Caco-2 (cell line): Measurements from ENCODE around the gene LRRC28. TPM values are rescaled to one million over a fixed set of nuclear protein-coding genes. Genes with fewer than 3 reads are reported as not detected.

Experiments
- BruUV-seq: library from RNA; stranded (reverse); fragments of 400-500 nt; replicated peaks from 2 replicates; lab custom pipeline; 2021; lab: Mats Ljungman, UMichigan
- CTCF ChIA-PET: fragments of 300-600 bp; sonication (Branson Sonifier 250); formaldehyde crosslinking; loops from one replicate; lab custom pipeline; 2022; ENCODE audit warnings: antibody characterized with exemption; lab: Charles Lee
- POLR2A ChIA-PET: fragments of 300-600 bp; sonication (Branson Sonifier 250); formaldehyde crosslinking; loops from one replicate; lab custom pipeline; 2022; ENCODE audit warnings: antibody characterized with exemption; lab: Charles Lee
- DNase-seq, 2 experiments: peaks; one replicate each; pipeline versions ENCODE4 v3.0.0 to v3.0.0-alpha.2; 2020 to 2022
- H3K27me3 ChIP-seq: replicated peaks from 2 replicates; pipeline ENCODE4 v1.6.0; 2011; ENCODE audit warnings: low read length; ENCODE audit not compliant: control insufficient read depth, insufficient read depth
- H3K36me3 ChIP-seq: 2 replicates; pipeline ENCODE4 v1.5.1; 2011; ENCODE audit warnings: low read length; ENCODE audit not compliant: control insufficient read depth, insufficient read depth
- H3K4me1 ChIP-seq: fragments of 250-450 bp; sonication (Bioruptor Pico); 2 replicates; pipeline ENCODE4 v1.5.1; 2020; ENCODE audit warnings: mild to moderate bottlenecking
- H3K4me3 ChIP-seq: 2 replicates; pipeline ENCODE4 v1.5.1; 2011; ENCODE audit warnings: low read depth, mild to moderate bottlenecking, control low read depth, low read length
- H3K9me3 ChIP-seq: fragments of 250-450 bp; sonication (Bioruptor Pico); 2 replicates; pipeline ENCODE4 v1.5.1; 2020; ENCODE audit warnings: mild to moderate bottlenecking, moderate library complexity
- H3K27ac Mint-ChIP-seq: one replicate; pipeline ENCODE4 v1.8.0; 2022; ENCODE audit warnings: mixed read lengths; ENCODE audit not compliant: unreplicated experiment
- H3K27me3 Mint-ChIP-seq: one replicate; pipeline ENCODE4 v1.8.0; 2022; ENCODE audit warnings: mixed read lengths; ENCODE audit not compliant: insufficient read depth, unreplicated experiment
- H3K36me3 Mint-ChIP-seq: one replicate; pipeline ENCODE4 v1.8.0; 2022; ENCODE audit warnings: mild to moderate bottlenecking, mixed read lengths; ENCODE audit not compliant: insufficient read depth, unreplicated experiment
- H3K4me1 Mint-ChIP-seq: one replicate; pipeline ENCODE4 v1.8.0; 2022; ENCODE audit warnings: low read depth, mixed read lengths; ENCODE audit not compliant: unreplicated experiment
- H3K4me3 Mint-ChIP-seq: one replicate; pipeline ENCODE4 v1.8.0; 2022; ENCODE audit warnings: mild to moderate bottlenecking, moderate library complexity, mixed read lengths; ENCODE audit not compliant: unreplicated experiment
- H3K9me3 Mint-ChIP-seq: one replicate; pipeline ENCODE4 v1.8.0; 2022; ENCODE audit warnings: mixed read lengths; ENCODE audit not compliant: unreplicated experiment
- intact Hi-C: fragments of 100-400 bp; cut with micrococcal nuclease; formaldehyde crosslinking; loops from one replicate; pipeline ENCODE4 v1.10.0; 2022; ENCODE audit not compliant: unreplicated experiment
- total RNA-seq: library from RNA; stranded (reverse); gene quantifications from 2 replicates; pipeline ENCODE4 v1.2.3, GENCODE V29; 2022
- TF ChIP-seq, protein P1 (sequence below), 2 experiments: fragments of 200-600 bp in 1 of 2; IDR thresholded peaks; 1 replicate in 1 of 2; 2 replicates in 1 of 2; pipeline versions ENCODE4 v1.5.1 to v1.8.0; 2011 to 2022; ENCODE audit warnings: antibody characterized with exemption in 1 of 2, control low read depth in 1 of 2, inconsistent platforms in 1 of 2, low read depth in 1 of 2, low read length in 1 of 2, mild to moderate bottlenecking in 1 of 2, moderate library complexity in 1 of 2; ENCODE audit not compliant: insufficient read depth in 1 of 2, severe bottlenecking in 1 of 2, unreplicated experiment in 1 of 2

The LRRC28 gene
- total RNA-seq, 1 experiment from 2014 or later = 17.8 TPM

DNA sequence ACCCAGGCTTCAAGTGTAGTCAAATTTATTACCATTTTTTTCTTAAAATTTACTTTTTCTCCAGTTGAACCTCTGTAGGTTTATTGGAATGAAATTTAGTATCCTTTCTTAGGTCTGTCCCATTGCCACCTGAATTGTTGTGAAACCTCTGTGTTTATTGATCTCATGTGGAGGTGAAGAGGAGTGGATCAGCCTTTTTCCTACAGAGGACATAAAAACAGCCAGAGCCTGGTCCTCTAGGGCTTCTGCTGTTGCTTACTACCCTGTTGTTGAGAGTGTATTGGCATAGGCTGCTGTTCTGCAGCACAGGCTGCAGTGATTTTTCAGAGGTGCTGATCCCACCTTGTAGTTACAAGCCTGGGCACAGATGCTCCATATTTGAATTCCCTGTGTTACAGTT is 44.6 kb downstream of the LRRC28 start:
- Mint-ChIP-seq H3K27me3 (no peaks in the 10 kb centered on the region), H3K9me3 (peaks cover 17% of the 10 kb centered on the region), H3K4me1 (no peaks in the 10 kb centered on the region), H3K36me3 (no peaks in the 10 kb centered on the region), H3K27ac (no peak overlapping the region), H3K4me3 (no peak overlapping the region)
- intact Hi-C loops = no loop called here
- CTCF ChIA-PET = no interaction called here
- no peaks in the 10 kb centered on the region for H3K27me3 ChIP-seq
- POLR2A ChIA-PET = no interaction called here
- BruUV-seq = no TSS peak
- TF ChIP-seq, protein P1, sequence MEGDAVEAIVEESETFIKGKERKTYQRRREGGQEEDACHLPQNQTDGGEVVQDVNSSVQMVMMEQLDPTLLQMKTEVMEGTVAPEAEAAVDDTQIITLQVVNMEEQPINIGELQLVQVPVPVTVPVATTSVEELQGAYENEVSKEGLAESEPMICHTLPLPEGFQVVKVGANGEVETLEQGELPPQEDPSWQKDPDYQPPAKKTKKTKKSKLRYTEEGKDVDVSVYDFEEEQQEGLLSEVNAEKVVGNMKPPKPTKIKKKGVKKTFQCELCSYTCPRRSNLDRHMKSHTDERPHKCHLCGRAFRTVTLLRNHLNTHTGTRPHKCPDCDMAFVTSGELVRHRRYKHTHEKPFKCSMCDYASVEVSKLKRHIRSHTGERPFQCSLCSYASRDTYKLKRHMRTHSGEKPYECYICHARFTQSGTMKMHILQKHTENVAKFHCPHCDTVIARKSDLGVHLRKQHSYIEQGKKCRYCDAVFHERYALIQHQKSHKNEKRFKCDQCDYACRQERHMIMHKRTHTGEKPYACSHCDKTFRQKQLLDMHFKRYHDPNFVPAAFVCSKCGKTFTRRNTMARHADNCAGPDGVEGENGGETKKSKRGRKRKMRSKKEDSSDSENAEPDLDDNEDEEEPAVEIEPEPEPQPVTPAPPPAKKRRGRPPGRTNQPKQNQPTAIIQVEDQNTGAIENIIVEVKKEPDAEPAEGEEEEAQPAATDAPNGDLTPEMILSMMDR (IDR thresholded peaks at IDR 0.05; ENCODE audit: insufficient read depth in 1 of 2, low read depth in 1 of 2, low read length in 1 of 2, severe bottlenecking in 1 of 2, unreplicated experiment in 1 of 2) = no peak
- no peaks in the 10 kb centered on the region for H3K9me3 ChIP-seq
- no peak for DNase-seq
- H3K4me1 ChIP-seq = no peaks in the 10 kb centered on the region
- no peak overlapping the region for H3K4me3 ChIP-seq
- no peaks in the 10 kb centered on the region; the same call in 1 of the 2 replicates for H3K36me3 ChIP-seq

DNA sequence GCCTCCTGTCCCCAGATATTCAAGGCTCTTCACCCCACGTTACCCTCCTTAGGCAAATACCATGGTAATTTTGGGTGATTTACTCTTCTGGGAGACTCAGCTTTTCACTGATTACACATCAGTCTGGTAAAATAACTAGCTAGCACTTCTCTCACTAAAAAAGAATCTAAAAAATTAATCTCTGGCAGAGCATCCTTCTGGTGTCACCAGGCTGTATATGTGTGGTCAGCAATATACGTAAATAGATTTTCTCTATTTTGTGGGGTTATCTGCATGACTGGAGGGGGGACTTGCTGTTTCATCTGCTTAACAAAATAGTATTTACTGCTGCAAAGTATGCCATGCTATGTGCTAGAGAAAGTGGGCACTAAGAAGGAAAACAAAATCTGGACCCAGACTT is 45.1 kb downstream of the LRRC28 start:
- no peaks in the 10 kb centered on the region for H3K4me1 ChIP-seq
- DNase-seq = no peak
- no peaks in the 10 kb centered on the region for H3K27me3 Mint-ChIP-seq
- no peaks in the 10 kb centered on the region for H3K27me3 ChIP-seq
- H3K4me3 ChIP-seq = no peak overlapping the region
- no TSS peak for BruUV-seq
- intact Hi-C loops = no loop called here
- TF ChIP-seq, protein P1 (IDR thresholded peaks at IDR 0.05; ENCODE audit: insufficient read depth in 1 of 2, low read depth in 1 of 2, low read length in 1 of 2, severe bottlenecking in 1 of 2, unreplicated experiment in 1 of 2) = no peak
- POLR2A ChIA-PET = no interaction called here
- H3K9me3 Mint-ChIP-seq = peaks cover 17% of the 10 kb centered on the region
- H3K4me1 Mint-ChIP-seq = no peaks in the 10 kb centered on the region
- H3K27ac Mint-ChIP-seq = no peak overlapping the region
- no peaks in the 10 kb centered on the region for H3K9me3 ChIP-seq
- H3K4me3 Mint-ChIP-seq = no peak overlapping the region
- no peaks in the 10 kb centered on the region for H3K36me3 Mint-ChIP-seq
- H3K36me3 ChIP-seq = no peaks in the 10 kb centered on the region
- CTCF ChIA-PET = no interaction called here

DNA sequence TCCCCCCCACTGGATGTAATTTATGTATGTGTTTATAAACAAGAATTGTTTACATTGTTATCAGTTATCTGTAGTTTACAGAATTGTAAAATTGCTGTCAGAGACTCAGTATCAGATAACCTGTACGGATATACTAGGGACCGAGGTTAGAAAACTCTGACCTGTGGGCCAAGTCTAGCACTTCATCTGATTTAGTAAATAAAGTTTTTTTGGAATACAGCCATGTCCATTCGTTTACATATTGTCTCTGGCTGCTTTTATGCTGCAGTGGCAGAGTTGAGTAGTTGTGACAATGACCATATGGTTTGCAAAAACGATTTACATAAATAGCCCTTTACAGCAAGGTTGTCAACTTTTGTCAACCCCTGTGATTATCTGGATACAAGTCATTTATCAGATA is 52.6 kb downstream of the LRRC28 start:
- no peaks in the 10 kb centered on the region for H3K9me3 Mint-ChIP-seq
- Histone ChIP-seq H3K27me3 (no peaks in the 10 kb centered on the region), H3K4me1 (no peaks in the 10 kb centered on the region), H3K36me3 (no peaks in the 10 kb centered on the region), H3K9me3 (no peaks in the 10 kb centered on the region), H3K4me3 (no peak overlapping the region)
- DNase-seq = no peak
- H3K27ac Mint-ChIP-seq = no peak overlapping the region
- TF ChIP-seq, protein P1 (IDR thresholded peaks at IDR 0.05; ENCODE audit: insufficient read depth in 1 of 2, low read depth in 1 of 2, low read length in 1 of 2, severe bottlenecking in 1 of 2, unreplicated experiment in 1 of 2) = no peak
- no peaks in the 10 kb centered on the region for H3K4me1 Mint-ChIP-seq
- BruUV-seq = no TSS peak
- intact Hi-C loops = no loop called here
- ChIA-PET POLR2A (no interaction called here), CTCF (no interaction called here)
- H3K4me3 Mint-ChIP-seq = no peak overlapping the region
- H3K27me3 Mint-ChIP-seq = no peaks in the 10 kb centered on the region
- no peaks in the 10 kb centered on the region for H3K36me3 Mint-ChIP-seq
